GM21723 (cell line): ENCODE results near the gene SLC39A9.

Source experiments
- ATAC-seq: cut with Tn5 transposase; IDR thresholded peaks from one replicate; pipeline ENCODE4 v1.9.1; 2021; ENCODE audit warnings: mild to moderate bottlenecking, moderate library complexity; ENCODE audit not compliant: unreplicated experiment

The SLC39A9 gene

DNA sequence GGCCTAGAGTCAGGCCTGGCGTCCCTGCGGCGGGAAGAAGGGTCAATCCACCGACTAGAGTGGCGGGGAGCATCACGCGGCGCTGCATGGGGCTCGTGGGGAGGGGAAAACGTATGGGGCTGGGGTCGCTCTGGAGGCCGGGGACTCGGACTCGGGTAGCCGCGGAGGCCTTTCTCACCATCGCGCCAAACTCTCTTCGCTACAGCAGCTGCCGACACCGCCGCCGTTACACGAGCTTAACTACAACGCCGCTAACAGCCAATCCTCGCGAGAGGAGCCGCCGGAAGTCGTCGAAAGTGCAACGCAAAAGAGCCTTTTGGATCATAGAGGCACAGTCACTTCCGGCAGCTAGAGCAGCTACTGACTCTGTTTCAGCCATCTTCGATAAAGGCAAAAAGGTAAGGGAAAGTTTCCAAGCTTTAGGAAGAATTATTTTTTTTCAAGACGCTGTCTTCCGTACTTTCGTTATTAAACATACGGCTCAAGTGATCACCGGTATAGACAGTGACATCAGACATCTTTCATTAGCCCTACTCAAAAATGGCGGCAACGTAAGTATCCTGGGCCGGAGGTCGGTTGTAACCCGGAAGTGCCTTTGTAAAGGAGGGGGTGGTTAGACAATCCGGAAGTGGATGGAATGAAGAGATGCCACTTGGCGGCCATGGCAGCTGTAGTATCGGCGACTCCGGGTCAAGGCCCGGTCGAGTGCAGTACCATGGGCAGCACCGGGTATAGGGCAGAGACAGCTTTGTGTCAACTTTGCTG is at the start of gene SLC39A9, which contains the start of gene ERH:
Gene SLC39A9 (plus strand): TSS at position 640 of the 765 bp plus-strand sequence. CDS start 678 bp downstream, outside the sequence.
Gene ERH (minus strand): TSS at position 247 of the 765 bp plus-strand sequence. CDS start 66 bp downstream, at position 181.
- ATAC-seq = peak; percentile 91

- ATAC-seq = no peak
Measured at GRCh38 chr14:69349091-69349777, 49.3 kb upstream of the SLC39A9 start.

DNA sequence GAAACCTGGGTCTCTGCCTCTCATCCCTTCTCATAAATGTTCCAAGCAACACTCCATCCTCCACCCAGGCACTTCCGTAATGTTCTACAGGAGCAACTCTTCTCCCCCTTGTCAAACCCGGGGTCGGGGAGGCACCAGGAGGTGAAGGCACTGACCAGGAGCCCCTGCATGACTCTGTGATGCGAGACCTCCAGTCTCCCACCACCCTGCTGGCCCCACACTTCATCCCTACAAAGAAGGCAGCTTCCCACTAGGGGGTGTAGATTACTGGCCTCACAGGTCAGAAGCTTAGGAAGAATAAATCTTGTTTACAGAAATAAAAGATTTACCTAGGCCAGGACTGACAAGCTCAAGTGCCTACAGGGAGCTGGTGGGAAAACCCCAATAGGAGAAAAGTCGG is 47.6 kb upstream of the SLC39A9 start:
- ATAC-seq = no peak

GRCh38 chr14:69351385-69351784 is 47.1 kb upstream of the SLC39A9 start:
- ATAC-seq = no peak

GRCh38 chr14:69351911-69352310 is 46.6 kb upstream of the SLC39A9 start:
- no peak for ATAC-seq

GRCh38 chr14:69353168-69353567 is 45.3 kb upstream of the SLC39A9 start:
- no peak for ATAC-seq

GRCh38 chr14:69354383-69355153 is 43.9 kb upstream of the SLC39A9 start:
- peak; percentile 92 for ATAC-seq

DNA sequence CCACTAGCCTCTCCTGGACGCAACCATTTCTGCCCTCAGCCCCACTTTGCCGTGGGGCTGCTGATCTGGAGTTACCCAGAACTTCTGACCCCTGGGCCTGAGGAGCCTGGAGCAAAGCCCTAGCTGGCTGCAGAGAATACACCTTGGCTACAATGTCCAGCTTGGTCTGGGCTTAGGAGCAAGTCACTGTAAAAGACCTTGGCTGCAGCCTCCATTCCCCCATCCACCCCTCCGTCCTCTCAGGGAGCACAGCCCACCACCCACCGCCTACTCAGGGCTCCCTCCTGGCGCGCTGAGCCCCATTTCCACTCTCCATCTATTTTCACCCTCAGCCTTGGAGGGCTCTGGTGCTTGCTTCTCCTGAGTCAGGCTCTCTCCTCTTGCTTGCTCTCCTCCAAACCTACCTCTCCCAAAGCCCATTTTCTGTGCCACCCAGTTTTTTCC is 43.3 kb upstream of the SLC39A9 start:
- no peak for ATAC-seq

GRCh38 chr14:69355607-69356281 is 42.7 kb upstream of the SLC39A9 start:
- ATAC-seq = no peak

DNA sequence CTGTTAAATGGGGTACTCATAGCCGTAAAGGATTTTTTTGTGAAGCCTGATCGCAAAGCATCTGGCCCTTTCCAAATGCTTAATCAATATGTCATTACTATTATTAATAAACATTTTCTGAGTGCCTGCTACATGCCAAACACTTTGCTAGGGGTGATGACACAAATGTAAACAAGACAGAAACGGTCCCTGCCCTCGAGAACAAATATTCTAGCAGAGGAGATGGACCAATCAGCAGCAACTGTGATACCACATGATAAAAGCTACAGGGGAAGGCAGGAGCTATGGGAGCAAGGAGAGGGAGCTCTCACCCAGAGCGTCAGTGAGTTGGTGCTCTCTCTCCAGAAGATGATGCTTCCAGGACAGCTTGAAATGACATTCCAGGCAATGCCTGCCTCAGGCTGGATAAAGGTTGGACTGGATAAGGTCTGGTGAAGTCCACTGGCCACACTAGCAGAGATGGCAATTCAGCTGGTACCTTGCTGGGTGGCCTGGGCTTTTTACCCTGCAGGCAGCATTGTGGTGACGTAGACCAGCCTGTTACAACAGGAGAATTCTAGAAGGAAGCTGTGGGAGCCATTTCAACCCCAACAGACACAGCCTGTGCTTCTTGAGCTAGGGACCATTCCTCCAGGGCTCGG is 41.5 kb upstream of the SLC39A9 start:
- ATAC-seq = no peak

DNA sequence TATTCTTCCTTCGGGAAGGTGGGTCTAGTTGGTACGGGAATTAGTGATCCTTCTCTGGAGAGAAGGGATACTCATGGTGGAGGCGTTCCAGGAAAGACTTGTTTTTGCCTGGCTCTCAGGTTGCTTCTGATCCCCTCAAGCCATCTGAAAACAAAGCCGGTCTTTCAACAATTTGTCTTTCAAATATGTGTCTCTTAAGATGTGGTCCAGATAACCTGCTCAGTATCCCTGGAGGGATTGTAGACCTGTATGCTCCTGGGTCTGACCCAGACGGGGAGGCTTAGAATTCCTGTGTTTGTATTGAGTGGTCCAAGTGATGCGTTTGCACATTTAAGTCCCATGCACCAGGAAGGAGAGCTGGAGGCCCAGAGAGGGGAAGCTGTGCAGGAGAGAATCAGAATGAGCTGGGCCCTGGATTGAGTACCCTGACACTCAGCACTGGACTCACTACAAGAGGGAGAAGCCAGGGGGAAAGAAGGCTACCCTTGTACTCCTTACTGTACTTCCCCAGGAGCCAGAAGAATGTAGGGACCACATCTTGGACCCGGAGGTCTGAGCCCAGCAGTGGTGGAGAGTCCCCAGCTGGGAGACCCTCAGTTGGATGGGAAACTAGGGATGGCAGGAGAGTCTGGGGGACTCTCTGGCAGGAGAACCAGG is 40.8 kb upstream of the SLC39A9 start:
- ATAC-seq = no peak

DNA sequence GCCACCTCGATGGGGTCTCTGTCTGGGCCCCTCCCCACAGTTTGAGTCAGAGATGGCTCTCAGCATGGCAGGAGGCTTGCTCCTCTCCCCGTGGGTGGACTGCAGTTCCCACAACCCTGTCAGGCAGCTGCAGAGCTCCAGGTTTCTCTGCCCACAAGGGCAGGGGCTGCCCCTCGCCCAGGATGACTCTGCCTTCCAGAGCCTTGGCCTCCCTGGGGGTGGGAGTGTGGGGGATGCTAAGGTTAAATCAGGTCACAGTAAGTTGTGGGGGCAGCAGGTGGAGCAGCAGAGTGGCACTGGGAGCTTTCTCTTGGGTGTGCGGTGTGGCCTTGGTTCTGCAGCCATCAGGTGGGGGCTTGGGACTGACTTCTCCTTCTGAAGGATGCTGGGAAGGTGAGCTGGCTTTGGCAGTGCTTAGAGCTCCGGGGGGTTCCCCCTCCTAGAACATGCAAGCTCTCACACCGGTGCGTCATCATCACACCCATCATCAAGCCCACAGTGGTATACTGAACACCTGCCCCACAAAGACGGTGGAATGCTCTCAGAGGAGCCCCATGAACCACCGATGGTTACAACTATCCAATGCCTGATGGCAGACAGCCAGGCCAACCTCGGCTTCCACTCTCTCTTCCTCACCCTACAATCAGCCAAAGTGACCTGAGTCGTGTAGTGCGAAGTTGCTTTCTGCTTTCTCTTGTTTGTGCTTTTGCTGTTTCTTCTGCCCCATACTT is 40.1 kb upstream of the SLC39A9 start:
- ATAC-seq = no peak

- no peak for ATAC-seq
Measured at GRCh38 chr14:69358966-69359365, 39.5 kb upstream of the SLC39A9 start.

GRCh38 chr14:69360438-69361108 is 37.9 kb upstream of the SLC39A9 start:
- no peak for ATAC-seq

GRCh38 chr14:69363055-69363454 is 35.4 kb upstream of the SLC39A9 start:
- ATAC-seq = no peak

DNA sequence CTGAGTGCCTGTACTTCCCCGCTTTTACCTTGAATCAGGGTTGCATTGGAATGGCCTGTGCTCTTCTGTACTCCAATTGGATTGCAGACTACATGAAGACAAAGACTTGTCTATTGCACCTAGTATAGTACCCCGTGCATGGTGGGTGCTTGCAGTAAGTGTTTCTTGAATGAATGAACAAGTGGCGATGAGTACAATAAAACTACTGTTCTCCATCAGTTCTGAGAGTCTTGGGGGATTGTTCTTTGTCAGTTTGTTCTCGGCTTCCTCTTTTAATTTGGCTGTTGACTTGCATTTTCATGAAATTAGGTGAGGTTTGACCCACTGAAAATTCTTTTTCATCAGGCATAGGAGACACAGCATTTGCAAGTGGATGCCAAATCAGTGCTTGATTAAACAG is 34.5 kb upstream of the SLC39A9 start:
- no peak for ATAC-seq

GRCh38 chr14:69364378-69364777 is 34.1 kb upstream of the SLC39A9 start:
- ATAC-seq = no peak

- no peak for ATAC-seq
Measured at GRCh38 chr14:69366069-69366468, 32.4 kb upstream of the SLC39A9 start.

GRCh38 chr14:69366761-69367160 is 31.7 kb upstream of the SLC39A9 start:
- ATAC-seq = no peak
